ENCODE results near the gene KHDC4.

GRCh38 chr1:155888481-155888880 lies 45.7 kb downstream of the KHDC4 start:
- TF ChIP-seq TCF7L2 (IDR thresholded peaks at IDR 0.05; ENCODE audit: low read depth, low read length) (no peak), ZNF883 (CRISPR knock-in tag; IDR thresholded peaks at IDR 0.05; ENCODE audit: not compliant biosample characterization) (no peak), SSRP1 (CRISPR knock-in tag; IDR thresholded peaks at IDR 0.05) (no peak), CBX2 (IDR thresholded peaks at IDR 0.05; ENCODE audit: low read depth, low read length) (no peak), CBX2 (CRISPR knock-in tag; IDR thresholded peaks at IDR 0.05; ENCODE audit: low read depth) (no peak), EZH2 (conservative IDR thresholded peaks at IDR 0.05; ENCODE audit: low read depth, low read length) (no peak), ZNF777 (CRISPR knock-in tag; IDR thresholded peaks at IDR 0.05) (no peak), GABPA (IDR thresholded peaks at IDR 0.05; ENCODE audit: low read depth, low read length) (no peak), GABPA (CRISPR knock-in tag; IDR thresholded peaks at IDR 0.05; ENCODE audit: low read depth) (no peak), PBX2 (CRISPR knock-in tag; IDR thresholded peaks at IDR 0.05) (no peak), CTCF (CRISPR knock-in tag; IDR thresholded peaks at IDR 0.05) (no peak)
